ENCODE results near the gene MYZAP.

The MYZAP gene

GRCh38 chr15:57625703-57626448 lies 34.2 kb downstream of the MYZAP start:
- TF ChIP-seq POLR2A (IDR thresholded peaks at IDR 0.05; ENCODE audit: low read depth, low read length) (no peak), POU2F2 (IDR thresholded peaks at IDR 0.05; ENCODE audit: low read depth, low read length) (no peak), TAF1 (IDR thresholded peaks at IDR 0.05; ENCODE audit: low read depth, low read length) (no peak), PAX5 (IDR thresholded peaks at IDR 0.05; ENCODE audit: insufficient read depth, low read length, severe bottlenecking) (no peak), POLR2AphosphoS5 (IDR thresholded peaks at IDR 0.05; ENCODE audit: low read depth, low read length) (no peak), SPI1 (IDR thresholded peaks at IDR 0.05; ENCODE audit: low read depth, low read length) (no peak)
- DNase-seq (ENCODE audit: insufficient read length, low spot score) (no peak), FAIRE-seq (no peak)

GRCh38 chr15:57626713-57627440 lies 35.2 kb downstream of the MYZAP start:
- DNase-seq (ENCODE audit: insufficient read length, low spot score) (no peak), FAIRE-seq (no peak)
- TF ChIP-seq POLR2AphosphoS5 (IDR thresholded peaks at IDR 0.05; ENCODE audit: low read depth, low read length) (no peak), POU2F2 (IDR thresholded peaks at IDR 0.05; ENCODE audit: low read depth, low read length) (no peak), PAX5 (IDR thresholded peaks at IDR 0.05; ENCODE audit: insufficient read depth, low read length, severe bottlenecking) (no peak), TAF1 (IDR thresholded peaks at IDR 0.05; ENCODE audit: low read depth, low read length) (no peak), SPI1 (IDR thresholded peaks at IDR 0.05; ENCODE audit: low read depth, low read length) (no peak), POLR2A (IDR thresholded peaks at IDR 0.05; ENCODE audit: low read depth, low read length) (no peak)

GRCh38 chr15:57631386-57632110 lies 39.8 kb downstream of the MYZAP start:
- FAIRE-seq = no peak
- DNase-seq (ENCODE audit: insufficient read length, low spot score) = no peak

GRCh38 chr15:57634290-57634689 lies 42.6 kb downstream of the MYZAP start:
- no peak for DNase-seq (ENCODE audit: insufficient read length, low spot score)
- FAIRE-seq = no peak
- no peak for TF ChIP-seq POU2F2 (IDR thresholded peaks at IDR 0.05; ENCODE audit: low read depth, low read length)
- no peak for TF ChIP-seq TAF1 (IDR thresholded peaks at IDR 0.05; ENCODE audit: low read depth, low read length)
- TF ChIP-seq POLR2AphosphoS5 (IDR thresholded peaks at IDR 0.05; ENCODE audit: low read depth, low read length) = no peak
- no peak for TF ChIP-seq POLR2A (IDR thresholded peaks at IDR 0.05; ENCODE audit: low read depth, low read length)
- TF ChIP-seq SPI1 (IDR thresholded peaks at IDR 0.05; ENCODE audit: low read depth, low read length) = no peak
- TF ChIP-seq PAX5 (IDR thresholded peaks at IDR 0.05; ENCODE audit: insufficient read depth, low read length, severe bottlenecking) = no peak

More at GRCh38 chr15:57631386-57632110, 39.8 kb downstream of the MYZAP start:
- TF ChIP-seq POU2F2 (IDR thresholded peaks at IDR 0.05; ENCODE audit: low read depth, low read length) = no peak
- TF ChIP-seq POLR2A (IDR thresholded peaks at IDR 0.05; ENCODE audit: low read depth, low read length) = no peak
- TF ChIP-seq PAX5 (IDR thresholded peaks at IDR 0.05; ENCODE audit: insufficient read depth, low read length, severe bottlenecking) = no peak
- TF ChIP-seq TAF1 (IDR thresholded peaks at IDR 0.05; ENCODE audit: low read depth, low read length) = no peak
- TF ChIP-seq POLR2AphosphoS5 (IDR thresholded peaks at IDR 0.05; ENCODE audit: low read depth, low read length) = no peak
- TF ChIP-seq SPI1 (IDR thresholded peaks at IDR 0.05; ENCODE audit: low read depth, low read length) = no peak

GRCh38 chr15:57635300-57635909 lies 43.7 kb downstream of the MYZAP start:
- DNase-seq (ENCODE audit: insufficient read length, low spot score) (no peak), FAIRE-seq (no peak)
- TF ChIP-seq TAF1 (IDR thresholded peaks at IDR 0.05; ENCODE audit: low read depth, low read length) (no peak), POU2F2 (IDR thresholded peaks at IDR 0.05; ENCODE audit: low read depth, low read length) (no peak), SPI1 (IDR thresholded peaks at IDR 0.05; ENCODE audit: low read depth, low read length) (no peak), POLR2AphosphoS5 (IDR thresholded peaks at IDR 0.05; ENCODE audit: low read depth, low read length) (no peak), PAX5 (IDR thresholded peaks at IDR 0.05; ENCODE audit: insufficient read depth, low read length, severe bottlenecking) (no peak), POLR2A (IDR thresholded peaks at IDR 0.05; ENCODE audit: low read depth, low read length) (no peak)

- FAIRE-seq = no peak
- no peak for DNase-seq (ENCODE audit: insufficient read length, low spot score)
These were observed 46.1 kb downstream of the MYZAP start for GRCh38 chr15:57637846-57638245.

GRCh38 chr15:57639306-57639705 lies 47.6 kb downstream of the MYZAP start:
- no peak for TF ChIP-seq POLR2AphosphoS5 (IDR thresholded peaks at IDR 0.05; ENCODE audit: low read depth, low read length)
- no peak for TF ChIP-seq PAX5 (IDR thresholded peaks at IDR 0.05; ENCODE audit: insufficient read depth, low read length, severe bottlenecking)
- TF ChIP-seq POU2F2 (IDR thresholded peaks at IDR 0.05; ENCODE audit: low read depth, low read length) = no peak
- TF ChIP-seq SPI1 (IDR thresholded peaks at IDR 0.05; ENCODE audit: low read depth, low read length) = no peak
- TF ChIP-seq TAF1 (IDR thresholded peaks at IDR 0.05; ENCODE audit: low read depth, low read length) = no peak
- TF ChIP-seq POLR2A (IDR thresholded peaks at IDR 0.05; ENCODE audit: low read depth, low read length) = no peak
- FAIRE-seq (no peak), DNase-seq (ENCODE audit: insufficient read length, low spot score) (no peak)

More at GRCh38 chr15:57637846-57638245, 46.1 kb downstream of the MYZAP start:
- TF ChIP-seq POLR2AphosphoS5 (IDR thresholded peaks at IDR 0.05; ENCODE audit: low read depth, low read length) = no peak
- no peak for TF ChIP-seq POU2F2 (IDR thresholded peaks at IDR 0.05; ENCODE audit: low read depth, low read length)
- TF ChIP-seq TAF1 (IDR thresholded peaks at IDR 0.05; ENCODE audit: low read depth, low read length) = no peak
- no peak for TF ChIP-seq POLR2A (IDR thresholded peaks at IDR 0.05; ENCODE audit: low read depth, low read length)
- TF ChIP-seq SPI1 (IDR thresholded peaks at IDR 0.05; ENCODE audit: low read depth, low read length) = no peak
- TF ChIP-seq PAX5 (IDR thresholded peaks at IDR 0.05; ENCODE audit: insufficient read depth, low read length, severe bottlenecking) = no peak

- TF ChIP-seq POLR2AphosphoS5 (IDR thresholded peaks at IDR 0.05; ENCODE audit: low read depth, low read length) = no peak
- no peak for TF ChIP-seq SPI1 (IDR thresholded peaks at IDR 0.05; ENCODE audit: low read depth, low read length)
- no peak for TF ChIP-seq PAX5 (IDR thresholded peaks at IDR 0.05; ENCODE audit: insufficient read depth, low read length, severe bottlenecking)
- no peak for TF ChIP-seq POU2F2 (IDR thresholded peaks at IDR 0.05; ENCODE audit: low read depth, low read length)
- TF ChIP-seq POLR2A (IDR thresholded peaks at IDR 0.05; ENCODE audit: low read depth, low read length) = no peak
- TF ChIP-seq TAF1 (IDR thresholded peaks at IDR 0.05; ENCODE audit: low read depth, low read length) = no peak
- FAIRE-seq (peak; percentile 47), DNase-seq (ENCODE audit: insufficient read length, low spot score) (no peak)
These were observed 49.4 kb downstream of the MYZAP start for GRCh38 chr15:57640930-57641682.

All from GM12891 (cell line).